ENCODE results near the gene GALNT13.

- TF ChIP-seq CTCF (conservative IDR thresholded peaks at IDR 0.05 in 1 of 2, IDR thresholded peaks at IDR 0.05 in 1 of 2; ENCODE audit: low read depth in 1 of 2, low read length in 2 of 2) (no peak), EZH2 (IDR thresholded peaks at IDR 0.05; ENCODE audit: low read length, missing control alignments) (no peak)
Observed at GRCh38 chr2:154125891-154126290, 254.2 kb downstream of the GALNT13 start.

Measured in fibroblast of lung (primary cell).